Esophagus muscularis mucosa (tissue), 4 donors: ENCODE results near the gene COMT.

Source experiments
- EP300 ChIP-seq: sonication (generic); formaldehyde crosslinking; IDR thresholded peaks from one replicate; pipeline ENCODE4 v1.6.1; 2017; ENCODE audit warnings: antibody characterized with exemption
- POLR2A ChIP-seq: fragments of 450-650 bp; IDR thresholded peaks from one replicate; pipeline ENCODE4 v1.6.1; 2017; ENCODE audit warnings: antibody characterized with exemption, moderate library complexity, mild to moderate bottlenecking, low read depth
- POLR2AphosphoS5 ChIP-seq, 2 donors: sonication (generic); formaldehyde crosslinking; IDR thresholded peaks; one replicate each; pipeline ENCODE4 v1.6.1; 2017; ENCODE audit warnings: antibody characterized with exemption in 2 of 2
- TF ChIP-seq, protein P1 (sequence below), 3 experiments: fragments of 200-600 bp in 2 of 3; fragments of 450-650 bp in 1 of 3; sonication (generic) in 2 of 3; IDR thresholded peaks; one replicate each; pipeline ENCODE4 v1.5.1; 2017 to 2019; ENCODE audit warnings: antibody characterized with exemption in 3 of 3, mild to moderate bottlenecking in 2 of 3, moderate library complexity in 1 of 3

DNA sequence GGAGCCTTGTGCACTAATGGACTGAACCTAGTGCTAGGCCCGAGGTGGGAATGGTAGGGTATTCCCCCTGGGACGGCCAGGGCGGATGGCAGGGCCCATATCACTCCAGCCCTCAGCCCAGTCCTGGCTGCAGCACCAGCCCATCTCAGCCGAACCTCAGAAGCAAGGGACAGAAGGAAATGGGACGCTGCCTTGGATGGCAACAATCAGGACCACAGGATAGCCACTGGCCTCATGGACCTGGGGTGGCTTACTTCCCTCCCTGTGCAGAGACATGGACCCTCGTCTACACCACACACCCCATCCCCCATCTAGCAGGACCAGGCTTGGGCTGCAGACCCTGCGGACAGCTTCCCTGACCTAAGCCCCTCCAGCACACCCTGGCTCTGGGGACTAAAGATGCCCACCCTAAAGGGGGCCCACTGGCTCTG lies 50.9 kb downstream of the COMT start:
- TF ChIP-seq, protein P1, sequence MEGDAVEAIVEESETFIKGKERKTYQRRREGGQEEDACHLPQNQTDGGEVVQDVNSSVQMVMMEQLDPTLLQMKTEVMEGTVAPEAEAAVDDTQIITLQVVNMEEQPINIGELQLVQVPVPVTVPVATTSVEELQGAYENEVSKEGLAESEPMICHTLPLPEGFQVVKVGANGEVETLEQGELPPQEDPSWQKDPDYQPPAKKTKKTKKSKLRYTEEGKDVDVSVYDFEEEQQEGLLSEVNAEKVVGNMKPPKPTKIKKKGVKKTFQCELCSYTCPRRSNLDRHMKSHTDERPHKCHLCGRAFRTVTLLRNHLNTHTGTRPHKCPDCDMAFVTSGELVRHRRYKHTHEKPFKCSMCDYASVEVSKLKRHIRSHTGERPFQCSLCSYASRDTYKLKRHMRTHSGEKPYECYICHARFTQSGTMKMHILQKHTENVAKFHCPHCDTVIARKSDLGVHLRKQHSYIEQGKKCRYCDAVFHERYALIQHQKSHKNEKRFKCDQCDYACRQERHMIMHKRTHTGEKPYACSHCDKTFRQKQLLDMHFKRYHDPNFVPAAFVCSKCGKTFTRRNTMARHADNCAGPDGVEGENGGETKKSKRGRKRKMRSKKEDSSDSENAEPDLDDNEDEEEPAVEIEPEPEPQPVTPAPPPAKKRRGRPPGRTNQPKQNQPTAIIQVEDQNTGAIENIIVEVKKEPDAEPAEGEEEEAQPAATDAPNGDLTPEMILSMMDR (IDR thresholded peaks at IDR 0.05), result no peak
- TF ChIP-seq POLR2A (no peak), EP300 (no peak), POLR2AphosphoS5 (IDR thresholded peaks at IDR 0.05) (no peak)
